HEK293 (cell line): ENCODE measurements around the gene FKBP10.

Experiments used
- CTCF ChIP-seq: fragments of 450-650 bp; formaldehyde crosslinking; IDR thresholded peaks from 2 replicates; pipeline ENCODE4 v1.5.1; 2016; ENCODE audit warnings: missing biosample characterization, missing genetic modification characterization
- FEZF1 ChIP-seq: fragments of 450-650 bp; formaldehyde crosslinking; IDR thresholded peaks from 2 replicates; pipeline ENCODE4 v1.5.1; 2016; ENCODE audit warnings: missing biosample characterization, missing genetic modification characterization
- GLI4 ChIP-seq: fragments of 450-650 bp; formaldehyde crosslinking; IDR thresholded peaks from 2 replicates; pipeline ENCODE4 v1.5.1; 2016; ENCODE audit warnings: missing biosample characterization, missing genetic modification characterization
- HOXA7 ChIP-seq: sonication (generic); formaldehyde crosslinking; IDR thresholded peaks from 2 replicates; pipeline ENCODE4 v1.8.1; 2022; ENCODE audit warnings: missing genetic modification reagents, borderline replicate concordance
- IKZF3 ChIP-seq: fragments of 450-650 bp; IDR thresholded peaks from 2 replicates; pipeline ENCODE4 v1.5.0; 2018; ENCODE audit warnings: missing biosample characterization, mild to moderate bottlenecking, missing genetic modification characterization, moderate library complexity
- REST ChIP-seq: fragments of 450-650 bp; formaldehyde crosslinking; IDR thresholded peaks from 2 replicates; pipeline ENCODE4 v1.5.1; 2016; ENCODE audit warnings: missing biosample characterization, missing genetic modification characterization
- SP3 ChIP-seq: fragments of 450-650 bp; formaldehyde crosslinking; IDR thresholded peaks from 2 replicates; pipeline ENCODE4 v1.5.1; 2016; ENCODE audit warnings: missing biosample characterization, missing genetic modification characterization
- ZFP41 ChIP-seq: fragments of 450-650 bp; formaldehyde crosslinking; IDR thresholded peaks from 2 replicates; pipeline ENCODE4 v1.5.1; 2016; ENCODE audit warnings: missing biosample characterization, missing genetic modification characterization, borderline replicate concordance
- ZNF18 ChIP-seq: fragments of 450-650 bp; formaldehyde crosslinking; IDR thresholded peaks from 2 replicates; pipeline ENCODE4 v1.5.1; 2016; ENCODE audit warnings: missing biosample characterization, missing genetic modification characterization
- ZNF248 ChIP-seq: fragments of 450-650 bp; formaldehyde crosslinking; IDR thresholded peaks from 2 replicates; pipeline ENCODE4 v1.5.1; 2017; ENCODE audit warnings: missing biosample characterization, missing genetic modification characterization
- ZNF513 ChIP-seq: fragments of 450-650 bp; IDR thresholded peaks from 2 replicates; pipeline ENCODE4 v1.5.1; 2018; ENCODE audit warnings: missing biosample characterization, missing genetic modification characterization
- ZNF561 ChIP-seq: fragments of 450-650 bp; IDR thresholded peaks from 2 replicates; pipeline ENCODE4 v1.5.1; 2018; ENCODE audit warnings: missing biosample characterization, missing genetic modification characterization, borderline replicate concordance
- ZNF623 ChIP-seq: fragments of 450-650 bp; formaldehyde crosslinking; IDR thresholded peaks from 2 replicates; pipeline ENCODE4 v1.5.1; 2016; ENCODE audit warnings: missing biosample characterization, missing genetic modification characterization

GRCh38 chr17:41763327-41763726, 49.5 kb upstream of the FKBP10 start:
- no peak for TF ChIP-seq FEZF1
- TF ChIP-seq CTCF (tag by site-specific recombination), result no peak
- no peak for TF ChIP-seq ZNF18 (tag by site-specific recombination)
- no peak for TF ChIP-seq SP3
- no peak for TF ChIP-seq ZNF248 (tag by site-specific recombination)
- no peak for TF ChIP-seq HOXA7 (CRISPR knock-in tag)
- TF ChIP-seq ZNF561 (tag by site-specific recombination), result no peak
- no peak for TF ChIP-seq ZFP41 (tag by site-specific recombination)
- TF ChIP-seq IKZF3 (tag by site-specific recombination), result no peak
- no peak for TF ChIP-seq ZNF513 (tag by site-specific recombination)
- no peak for TF ChIP-seq GLI4
- TF ChIP-seq REST (tag by site-specific recombination), result no peak
- TF ChIP-seq ZNF623, result no peak
